Calu3 (cell line): ENCODE results near the gene TENT4B. TPM values are rescaled to one million over a fixed set of nuclear protein-coding genes. Genes with fewer than 3 reads are reported as not detected.

ENCODE experiments used
- BruUV-seq: library from RNA; stranded (reverse); fragments of 400-500 nt; replicated peaks from 2 replicates; lab custom pipeline; 2021; lab: Mats Ljungman, UMichigan
- CTCF ChIA-PET: fragments of 300-600 bp; sonication (Branson Sonifier 250); formaldehyde crosslinking; loops from one replicate; lab custom pipeline; 2022; ENCODE audit warnings: antibody characterized with exemption; lab: Charles Lee
- DNase-seq: peaks from one replicate; pipeline ENCODE4 v3.0.0; 2022
- H3K27ac Mint-ChIP-seq: one replicate; pipeline ENCODE4 v1.8.0; 2022; ENCODE audit warnings: mixed read lengths; ENCODE audit not compliant: unreplicated experiment
- H3K27me3 Mint-ChIP-seq: one replicate; pipeline ENCODE4 v1.8.0; 2022; ENCODE audit warnings: mixed read lengths; ENCODE audit not compliant: unreplicated experiment
- H3K36me3 Mint-ChIP-seq: one replicate; pipeline ENCODE4 v1.8.0; 2022; ENCODE audit warnings: mild to moderate bottlenecking, moderate library complexity, mixed read lengths; ENCODE audit not compliant: insufficient read depth, unreplicated experiment
- H3K4me1 Mint-ChIP-seq: one replicate; pipeline ENCODE4 v1.8.0; 2022; ENCODE audit warnings: mild to moderate bottlenecking, low read depth, mixed read lengths; ENCODE audit not compliant: unreplicated experiment
- H3K4me3 Mint-ChIP-seq: one replicate; pipeline ENCODE4 v1.8.0; 2022; ENCODE audit warnings: mild to moderate bottlenecking, low read depth, moderate library complexity, mixed read lengths; ENCODE audit not compliant: unreplicated experiment
- H3K9me3 Mint-ChIP-seq: one replicate; pipeline ENCODE4 v1.8.0; 2022; ENCODE audit warnings: low read depth, mixed read lengths; ENCODE audit not compliant: unreplicated experiment
- intact Hi-C: fragments of 100-400 bp; cut with micrococcal nuclease; formaldehyde crosslinking; loops from one replicate; pipeline ENCODE4 v1.10.0; 2022; ENCODE audit not compliant: unreplicated experiment
- total RNA-seq: library from RNA; stranded (reverse); gene quantifications from 2 replicates; pipeline ENCODE4 v1.2.3, GENCODE V29; 2022
- TF ChIP-seq, protein P1 (sequence below): fragments of 200-600 bp; IDR thresholded peaks from one replicate; pipeline ENCODE4 v1.8.0; 2022; ENCODE audit warnings: antibody characterized with exemption; ENCODE audit not compliant: unreplicated experiment

The TENT4B gene
- total RNA-seq, 1 experiment from 2014 or later = 21.7 TPM

GRCh38 chr16:50216231-50216630 lies 63.1 kb downstream of the TENT4B start:
- intact Hi-C loops = loop anchor here (10.0 kb wide), 1 partner anchor 99 kb away; no protein-coding TSS in a partner anchor
- CTCF ChIA-PET = interaction anchor here (0.7 kb wide), 1 partner anchor 139 kb away, joined by 3 read pairs; no protein-coding TSS in a partner anchor

GRCh38 chr16:50219402-50219975 lies 66.4 kb downstream of the TENT4B start:
- no peak for DNase-seq
- no TSS peak for BruUV-seq
- Mint-ChIP-seq H3K36me3 (peaks cover 15% of the 10 kb centered on the region), H3K4me3 (no peak overlapping the region), H3K4me1 (no peaks in the 10 kb centered on the region), H3K27me3 (no peaks in the 10 kb centered on the region), H3K9me3 (no peaks in the 10 kb centered on the region), H3K27ac (no peak overlapping the region)
- intact Hi-C loops = loop anchor here (10.0 kb wide), 1 partner anchor 95 kb away; no protein-coding TSS in a partner anchor
- TF ChIP-seq, protein P1, sequence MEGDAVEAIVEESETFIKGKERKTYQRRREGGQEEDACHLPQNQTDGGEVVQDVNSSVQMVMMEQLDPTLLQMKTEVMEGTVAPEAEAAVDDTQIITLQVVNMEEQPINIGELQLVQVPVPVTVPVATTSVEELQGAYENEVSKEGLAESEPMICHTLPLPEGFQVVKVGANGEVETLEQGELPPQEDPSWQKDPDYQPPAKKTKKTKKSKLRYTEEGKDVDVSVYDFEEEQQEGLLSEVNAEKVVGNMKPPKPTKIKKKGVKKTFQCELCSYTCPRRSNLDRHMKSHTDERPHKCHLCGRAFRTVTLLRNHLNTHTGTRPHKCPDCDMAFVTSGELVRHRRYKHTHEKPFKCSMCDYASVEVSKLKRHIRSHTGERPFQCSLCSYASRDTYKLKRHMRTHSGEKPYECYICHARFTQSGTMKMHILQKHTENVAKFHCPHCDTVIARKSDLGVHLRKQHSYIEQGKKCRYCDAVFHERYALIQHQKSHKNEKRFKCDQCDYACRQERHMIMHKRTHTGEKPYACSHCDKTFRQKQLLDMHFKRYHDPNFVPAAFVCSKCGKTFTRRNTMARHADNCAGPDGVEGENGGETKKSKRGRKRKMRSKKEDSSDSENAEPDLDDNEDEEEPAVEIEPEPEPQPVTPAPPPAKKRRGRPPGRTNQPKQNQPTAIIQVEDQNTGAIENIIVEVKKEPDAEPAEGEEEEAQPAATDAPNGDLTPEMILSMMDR = no peak
- CTCF ChIA-PET = no interaction called here

More at GRCh38 chr16:50216231-50216630, 63.1 kb downstream of the TENT4B start:
- Mint-ChIP-seq H3K27me3 (no peaks in the 10 kb centered on the region), H3K4me1 (no peaks in the 10 kb centered on the region), H3K4me3 (no peak overlapping the region), H3K36me3 (peaks cover 19% of the 10 kb centered on the region), H3K27ac (no peak overlapping the region), H3K9me3 (no peaks in the 10 kb centered on the region)
- TF ChIP-seq, protein P1 = no peak
- no peak for DNase-seq
- no TSS peak for BruUV-seq

GRCh38 chr16:50224286-50224685 lies 71.2 kb downstream of the TENT4B start:
- no peak for DNase-seq
- TF ChIP-seq, protein P1 = no peak
- BruUV-seq = no TSS peak
- intact Hi-C loops = no loop called here
- H3K4me3 Mint-ChIP-seq = no peak overlapping the region
- CTCF ChIA-PET = no interaction called here
- H3K27me3 Mint-ChIP-seq = no peaks in the 10 kb centered on the region
- H3K4me1 Mint-ChIP-seq = no peaks in the 10 kb centered on the region
- H3K27ac Mint-ChIP-seq = no peak overlapping the region
- peaks cover 27% of the 10 kb centered on the region for H3K36me3 Mint-ChIP-seq
- H3K9me3 Mint-ChIP-seq = no peaks in the 10 kb centered on the region

DNA sequence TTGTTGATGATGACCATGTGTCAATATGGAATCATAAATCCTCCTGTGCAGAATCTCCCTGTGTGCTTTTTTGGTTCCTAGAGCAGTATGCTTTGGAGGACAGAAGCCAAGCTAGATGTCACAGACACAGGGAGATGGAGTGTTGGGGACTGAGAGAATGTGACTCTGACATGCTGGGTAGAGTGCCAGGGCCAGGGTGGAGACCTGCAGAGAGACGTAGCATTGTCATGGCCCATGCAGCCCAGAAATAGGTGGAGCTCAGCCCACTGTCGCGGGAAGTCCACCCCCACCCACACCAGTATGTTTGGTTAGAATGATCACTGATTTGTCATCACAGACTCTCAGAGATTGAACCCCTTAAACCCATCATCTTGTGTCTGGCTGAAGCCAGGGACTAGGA lies 74.0 kb downstream of the TENT4B start:
- H3K27me3 Mint-ChIP-seq = no peaks in the 10 kb centered on the region
- no TSS peak for BruUV-seq
- DNase-seq = no peak
- TF ChIP-seq, protein P1 = no peak
- CTCF ChIA-PET = no interaction called here
- H3K36me3 Mint-ChIP-seq = peaks cover 37% of the 10 kb centered on the region
- H3K4me3 Mint-ChIP-seq = no peak overlapping the region
- no peaks in the 10 kb centered on the region for H3K4me1 Mint-ChIP-seq
- intact Hi-C loops = no loop called here
- H3K9me3 Mint-ChIP-seq = no peaks in the 10 kb centered on the region
- peak overlapping the region; percentile 39 for H3K27ac Mint-ChIP-seq
